GM12865 (cell line): ENCODE results near the gene SIGLEC12.
A peak's percentile ranks its signal among the peaks of the same experiment; 100 is the strongest.

Source experiments
- DNase-seq: peaks from one replicate; pipeline ENCODE4 v3.0.0; 2010; ENCODE audit warnings: low read depth
- H3K4me3 ChIP-seq: 2 replicates; pipeline ENCODE4 v1.5.1; 2011; ENCODE audit warnings: mild to moderate bottlenecking, low read depth, low read length, control low read depth
- TF ChIP-seq, protein P1 (sequence below): IDR thresholded peaks from 2 replicates; pipeline ENCODE4 v1.5.1; 2011; ENCODE audit warnings: low read length, control low read depth, low read depth, inconsistent platforms; ENCODE audit not compliant: insufficient read depth; ENCODE audit errors: missing control alignments

The SIGLEC12 gene

GRCh38 chr19:51480590-51480989 is 21.0 kb downstream of the SIGLEC12 start:
- TF ChIP-seq, protein P1, sequence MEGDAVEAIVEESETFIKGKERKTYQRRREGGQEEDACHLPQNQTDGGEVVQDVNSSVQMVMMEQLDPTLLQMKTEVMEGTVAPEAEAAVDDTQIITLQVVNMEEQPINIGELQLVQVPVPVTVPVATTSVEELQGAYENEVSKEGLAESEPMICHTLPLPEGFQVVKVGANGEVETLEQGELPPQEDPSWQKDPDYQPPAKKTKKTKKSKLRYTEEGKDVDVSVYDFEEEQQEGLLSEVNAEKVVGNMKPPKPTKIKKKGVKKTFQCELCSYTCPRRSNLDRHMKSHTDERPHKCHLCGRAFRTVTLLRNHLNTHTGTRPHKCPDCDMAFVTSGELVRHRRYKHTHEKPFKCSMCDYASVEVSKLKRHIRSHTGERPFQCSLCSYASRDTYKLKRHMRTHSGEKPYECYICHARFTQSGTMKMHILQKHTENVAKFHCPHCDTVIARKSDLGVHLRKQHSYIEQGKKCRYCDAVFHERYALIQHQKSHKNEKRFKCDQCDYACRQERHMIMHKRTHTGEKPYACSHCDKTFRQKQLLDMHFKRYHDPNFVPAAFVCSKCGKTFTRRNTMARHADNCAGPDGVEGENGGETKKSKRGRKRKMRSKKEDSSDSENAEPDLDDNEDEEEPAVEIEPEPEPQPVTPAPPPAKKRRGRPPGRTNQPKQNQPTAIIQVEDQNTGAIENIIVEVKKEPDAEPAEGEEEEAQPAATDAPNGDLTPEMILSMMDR: no peak
- peak; percentile 13 for DNase-seq
- no peak overlapping the region for H3K4me3 ChIP-seq

- TF ChIP-seq, protein P1: no peak
- H3K4me3 ChIP-seq: no peak overlapping the region
- DNase-seq: no peak
Measured at GRCh38 chr19:51479531-51480331, 21.9 kb downstream of the SIGLEC12 start.

GRCh38 chr19:51478381-51479234 is 23.0 kb downstream of the SIGLEC12 start, which contains the start of gene CEACAM18:
TSS of gene CEACAM18 (plus strand) at chr19:51478539.
- TF ChIP-seq, protein P1: no peak
- H3K4me3 ChIP-seq: no peak within 1 kb of the TSS
- no peak for DNase-seq

- DNase-seq: no peak
- H3K4me3 ChIP-seq: no peak overlapping the region
- TF ChIP-seq, protein P1: no peak
Measured at GRCh38 chr19:51477344-51477743, 24.3 kb downstream of the SIGLEC12 start.

DNA sequence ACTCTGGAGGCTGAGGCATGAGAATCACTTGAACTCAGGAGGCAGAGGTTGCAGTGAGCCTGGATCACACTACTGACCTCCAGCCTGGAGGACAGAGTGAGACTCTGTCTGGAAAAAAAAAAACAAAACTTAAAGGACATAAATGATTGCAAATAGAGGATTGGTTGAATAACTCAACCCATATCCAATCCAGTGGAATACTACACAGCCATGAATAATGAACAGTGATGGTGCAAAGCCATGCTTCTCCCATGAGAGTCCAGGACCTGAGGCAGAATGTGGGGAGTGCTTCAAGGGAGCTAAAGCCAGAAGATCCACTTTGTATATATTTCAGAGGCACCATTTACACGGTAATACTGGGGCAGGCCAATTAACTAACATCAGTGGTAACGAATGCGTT is 25.4 kb downstream of the SIGLEC12 start:
- DNase-seq: no peak
- TF ChIP-seq, protein P1: no peak

DNA sequence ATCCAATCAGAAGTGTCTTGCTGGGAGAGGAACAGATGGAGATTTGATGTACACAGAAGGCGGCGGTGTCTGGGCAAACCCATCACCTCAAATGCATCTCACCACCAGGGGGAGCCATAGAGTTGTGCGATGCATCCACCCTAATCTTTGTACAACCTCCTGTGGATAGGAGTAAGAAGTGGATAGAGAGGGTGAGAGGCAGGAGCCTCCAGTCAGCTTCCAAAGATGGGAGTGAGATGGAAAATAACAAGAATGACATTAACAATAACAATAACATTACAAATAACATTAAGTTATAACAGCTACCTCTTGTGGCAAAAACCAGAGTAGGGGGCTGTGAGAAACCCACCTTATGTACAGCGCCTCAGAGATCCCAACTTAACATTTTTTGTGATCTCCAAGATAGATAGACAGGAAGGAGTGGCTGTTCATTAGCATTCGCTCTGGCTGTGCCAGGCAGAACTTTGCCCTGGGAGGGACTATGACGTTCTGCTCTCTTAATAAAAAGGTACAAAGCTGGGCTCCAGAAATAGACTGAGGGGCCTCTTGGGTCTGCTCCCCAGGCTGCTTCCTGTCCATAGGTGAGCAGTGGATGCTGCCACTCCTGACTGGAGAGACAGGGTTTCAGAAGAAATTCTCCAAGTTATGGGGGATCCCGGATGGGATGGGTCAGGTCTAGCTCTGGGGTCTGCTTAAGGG is 28.4 kb downstream of the SIGLEC12 start:
- TF ChIP-seq, protein P1: peak; percentile 84
- DNase-seq: peak; percentile 83
- no peak overlapping the region for H3K4me3 ChIP-seq

More for the DNA sequence above, 25.4 kb downstream of the SIGLEC12 start:
- no peak overlapping the region for H3K4me3 ChIP-seq
